HepG2 (cell line): ENCODE data around the gene RPS14. TPM values are rescaled to one million over a fixed set of nuclear protein-coding genes. Genes with fewer than 3 reads are reported as not detected.

Experiments used
- KDM5B ChIP-seq: sonication (generic); formaldehyde crosslinking; IDR thresholded peaks from 2 replicates; pipeline ENCODE4 v1.4.0; 2020; ENCODE audit warnings: missing genetic modification reagents, mild to moderate bottlenecking, borderline replicate concordance
- MAF1 ChIP-seq: sonication (generic); formaldehyde crosslinking; IDR thresholded peaks from 2 replicates; pipeline ENCODE4 v1.5.0; 2020; ENCODE audit warnings: missing genetic modification reagents, borderline replicate concordance
- MLLT10 ChIP-seq: sonication (generic); formaldehyde crosslinking; IDR thresholded peaks from 2 replicates; pipeline ENCODE4 v1.4.0; 2020; ENCODE audit warnings: missing genetic modification reagents
- NONO ChIP-seq, 2 experiments: fragments of 450-650 bp in 1 of 2; sonication (generic) in 1 of 2; formaldehyde crosslinking in 1 of 2; IDR thresholded peaks in 1 of 2; conservative IDR thresholded peaks in 1 of 2; 2 replicates each; pipeline versions ENCODE4 v1.6.1 to v1.8.0; 2017 to 2022; ENCODE audit warnings: mild to moderate bottlenecking in 1 of 2, missing genetic modification reagents in 1 of 2, moderate library complexity in 1 of 2
- RORA ChIP-seq: sonication (generic); formaldehyde crosslinking; IDR thresholded peaks from 2 replicates; pipeline ENCODE4 v1.5.0; 2020; ENCODE audit warnings: mild to moderate bottlenecking, missing genetic modification reagents, moderate library complexity
- TCF12 ChIP-seq, 2 experiments: fragments of 450-650 bp in 1 of 2; sonication (generic) in 1 of 2; formaldehyde crosslinking in 1 of 2; IDR thresholded peaks; 2 replicates each; pipeline versions ENCODE4 v1.6.1 to v1.8.0; 2017 to 2022; ENCODE audit warnings: antibody characterized with exemption in 1 of 2, mild to moderate bottlenecking in 1 of 2, missing genetic modification reagents in 1 of 2, moderate library complexity in 1 of 2
- TEAD2 ChIP-seq: sonication (generic); formaldehyde crosslinking; IDR thresholded peaks from 2 replicates; pipeline ENCODE4 v1.9.0; 2021; ENCODE audit warnings: missing genetic modification reagents
- ZBTB21 ChIP-seq: sonication (generic); formaldehyde crosslinking; IDR thresholded peaks from 2 replicates; pipeline ENCODE4 v1.4.0; 2020; ENCODE audit warnings: missing genetic modification reagents
- ZFP90 ChIP-seq: sonication (generic); formaldehyde crosslinking; IDR thresholded peaks from 2 replicates; pipeline ENCODE4 v1.8.0; 2022; ENCODE audit warnings: missing genetic modification reagents, mild to moderate bottlenecking, inconsistent platforms, borderline replicate concordance
- ZKSCAN5 ChIP-seq: sonication (generic); formaldehyde crosslinking; IDR thresholded peaks from 2 replicates; pipeline ENCODE4 v1.5.1; 2020; ENCODE audit warnings: mild to moderate bottlenecking, missing genetic modification reagents
- ZNF17 ChIP-seq: sonication (generic); formaldehyde crosslinking; IDR thresholded peaks from 2 replicates; pipeline ENCODE4 v1.5.0; 2020; ENCODE audit warnings: mild to moderate bottlenecking, missing genetic modification reagents
- ZNF550 ChIP-seq: sonication (generic); formaldehyde crosslinking; IDR thresholded peaks from 2 replicates; pipeline ENCODE4 v1.4.0; 2020; ENCODE audit warnings: mild to moderate bottlenecking, missing genetic modification reagents, borderline replicate concordance
- ZNF556 ChIP-seq: sonication (generic); formaldehyde crosslinking; IDR thresholded peaks from 2 replicates; pipeline ENCODE4 v1.4.0; 2020; ENCODE audit warnings: mild to moderate bottlenecking, missing genetic modification reagents, borderline replicate concordance
- ZNF776 ChIP-seq: sonication (generic); formaldehyde crosslinking; IDR thresholded peaks from 2 replicates; pipeline ENCODE4 v1.4.0; 2020; ENCODE audit warnings: mild to moderate bottlenecking, missing genetic modification reagents
- ZNF790 ChIP-seq: sonication (generic); formaldehyde crosslinking; IDR thresholded peaks from 2 replicates; pipeline ENCODE4 v1.8.0; 2022; ENCODE audit warnings: missing genetic modification reagents, mild to moderate bottlenecking, borderline replicate concordance
- ZNF83 ChIP-seq: sonication (generic); formaldehyde crosslinking; IDR thresholded peaks from 2 replicates; pipeline ENCODE4 v1.4.0; 2020; ENCODE audit warnings: missing genetic modification reagents, mild to moderate bottlenecking, borderline replicate concordance
- ZNF850 ChIP-seq: sonication (generic); formaldehyde crosslinking; conservative IDR thresholded peaks from 2 replicates; pipeline ENCODE4 v1.9.0; 2021; ENCODE audit warnings: mild to moderate bottlenecking, missing genetic modification reagents
- polyA plus RNA-seq, 8 experiments: library from polyadenylated mRNA; depleted of rRNA in 3 of 8; stranded (reverse) in 7 of 8; unstranded in 1 of 8; fragments of >200 nt; fragmentation: Illumina TruSeq in 4 of 8; extraction: Trizol in 4 of 8; gene quantifications; 2 replicates each; pipeline versions ENCODE4 v1.2.1 to v1.2.3, GENCODE V29; 2011 to 2016; ENCODE audit warnings: low read depth in 4 of 8, missing spikeins in 1 of 8, mixed read lengths in 1 of 8; ENCODE audit not compliant: insufficient read depth in 1 of 8
- total RNA-seq, 5 experiments: library from RNA; depleted of rRNA; stranded (reverse); fragments of >200 nt; fragmentation: Illumina TruSeq; extraction: Trizol; gene quantifications; 2 replicates each; pipeline ENCODE4 v1.2.3, GENCODE V29; 2016; ENCODE audit warnings: low read depth in 1 of 5
- TF ChIP-seq, protein P1 (sequence below): sonication (generic); formaldehyde crosslinking; IDR thresholded peaks from 2 replicates; pipeline ENCODE4 v1.5.0; 2020; ENCODE audit warnings: mild to moderate bottlenecking, missing genetic modification reagents, borderline replicate concordance
- TF ChIP-seq, protein P2 (sequence below): sonication (generic); formaldehyde crosslinking; IDR thresholded peaks from 2 replicates; pipeline ENCODE4 v1.8.1; 2022; ENCODE audit warnings: mild to moderate bottlenecking, missing genetic modification reagents
- TF ChIP-seq, protein P3 (sequence below): sonication (generic); formaldehyde crosslinking; IDR thresholded peaks from 2 replicates; pipeline ENCODE4 v1.4.0; 2020; ENCODE audit warnings: missing genetic modification reagents, mild to moderate bottlenecking, borderline replicate concordance

The RPS14 gene
- total and polyA plus RNA-seq, 2 of the 13 experiments (the other 11 are each of a cell fraction or from before 2014, with no cell fraction given): 2,116 to 3,295 TPM

DNA sequence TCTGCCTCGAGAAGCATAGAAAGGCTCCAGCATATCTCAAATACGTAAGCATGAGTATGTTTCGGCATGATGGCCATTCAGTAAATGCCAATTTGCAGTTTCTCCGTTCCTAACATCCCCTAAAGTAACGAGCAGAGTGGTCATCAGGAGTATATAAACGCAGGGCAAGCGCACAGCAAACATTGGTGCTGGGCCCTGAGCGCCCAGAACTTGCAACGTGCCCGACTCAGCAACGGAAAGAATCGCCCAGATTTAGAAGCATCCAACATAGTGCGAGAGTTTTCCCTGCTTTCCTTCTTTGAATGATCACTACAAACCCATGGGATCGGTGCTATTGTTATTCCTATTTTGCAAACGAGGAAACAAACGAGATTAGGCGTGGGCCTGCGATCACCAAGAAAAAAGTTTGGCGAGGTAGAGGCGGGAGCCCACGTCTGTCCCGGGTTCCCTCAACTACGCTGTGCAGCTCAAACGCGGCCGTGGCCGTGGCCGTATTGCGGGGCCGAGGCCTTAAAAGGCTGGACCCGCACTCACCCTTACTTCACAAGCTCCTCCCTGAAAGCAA is 505 bp downstream of the RPS14 start (continued):
- TF ChIP-seq, protein P1, sequence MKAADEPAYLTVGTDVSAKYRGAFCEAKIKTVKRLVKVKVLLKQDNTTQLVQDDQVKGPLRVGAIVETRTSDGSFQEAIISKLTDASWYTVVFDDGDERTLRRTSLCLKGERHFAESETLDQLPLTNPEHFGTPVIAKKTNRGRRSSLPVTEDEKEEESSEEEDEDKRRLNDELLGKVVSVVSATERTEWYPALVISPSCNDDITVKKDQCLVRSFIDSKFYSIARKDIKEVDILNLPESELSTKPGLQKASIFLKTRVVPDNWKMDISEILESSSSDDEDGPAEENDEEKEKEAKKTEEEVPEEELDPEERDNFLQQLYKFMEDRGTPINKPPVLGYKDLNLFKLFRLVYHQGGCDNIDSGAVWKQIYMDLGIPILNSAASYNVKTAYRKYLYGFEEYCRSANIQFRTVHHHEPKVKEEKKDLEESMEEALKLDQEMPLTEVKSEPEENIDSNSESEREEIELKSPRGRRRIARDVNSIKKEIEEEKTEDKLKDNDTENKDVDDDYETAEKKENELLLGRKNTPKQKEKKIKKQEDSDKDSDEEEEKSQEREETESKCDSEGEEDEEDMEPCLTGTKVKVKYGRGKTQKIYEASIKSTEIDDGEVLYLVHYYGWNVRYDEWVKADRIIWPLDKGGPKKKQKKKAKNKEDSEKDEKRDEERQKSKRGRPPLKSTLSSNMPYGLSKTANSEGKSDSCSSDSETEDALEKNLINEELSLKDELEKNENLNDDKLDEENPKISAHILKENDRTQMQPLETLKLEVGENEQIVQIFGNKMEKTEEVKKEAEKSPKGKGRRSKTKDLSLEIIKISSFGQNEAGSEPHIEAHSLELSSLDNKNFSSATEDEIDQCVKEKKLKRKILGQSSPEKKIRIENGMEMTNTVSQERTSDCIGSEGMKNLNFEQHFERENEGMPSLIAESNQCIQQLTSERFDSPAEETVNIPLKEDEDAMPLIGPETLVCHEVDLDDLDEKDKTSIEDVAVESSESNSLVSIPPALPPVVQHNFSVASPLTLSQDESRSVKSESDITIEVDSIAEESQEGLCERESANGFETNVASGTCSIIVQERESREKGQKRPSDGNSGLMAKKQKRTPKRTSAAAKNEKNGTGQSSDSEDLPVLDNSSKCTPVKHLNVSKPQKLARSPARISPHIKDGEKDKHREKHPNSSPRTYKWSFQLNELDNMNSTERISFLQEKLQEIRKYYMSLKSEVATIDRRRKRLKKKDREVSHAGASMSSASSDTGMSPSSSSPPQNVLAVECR (CRISPR knock-in tag): no peak
- TF ChIP-seq MAF1 (CRISPR knock-in tag): no peak
- no peak for TF ChIP-seq ZNF850 (CRISPR knock-in tag)
- no peak for TF ChIP-seq ZNF17 (CRISPR knock-in tag)
- TF ChIP-seq, protein P2, sequence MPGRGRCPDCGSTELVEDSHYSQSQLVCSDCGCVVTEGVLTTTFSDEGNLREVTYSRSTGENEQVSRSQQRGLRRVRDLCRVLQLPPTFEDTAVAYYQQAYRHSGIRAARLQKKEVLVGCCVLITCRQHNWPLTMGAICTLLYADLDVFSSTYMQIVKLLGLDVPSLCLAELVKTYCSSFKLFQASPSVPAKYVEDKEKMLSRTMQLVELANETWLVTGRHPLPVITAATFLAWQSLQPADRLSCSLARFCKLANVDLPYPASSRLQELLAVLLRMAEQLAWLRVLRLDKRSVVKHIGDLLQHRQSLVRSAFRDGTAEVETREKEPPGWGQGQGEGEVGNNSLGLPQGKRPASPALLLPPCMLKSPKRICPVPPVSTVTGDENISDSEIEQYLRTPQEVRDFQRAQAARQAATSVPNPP: no peak
- TF ChIP-seq ZNF83 (CRISPR knock-in tag): 0 out of 2 replicates have a peak, but pooled peaks have one; percentile 0
- TF ChIP-seq ZFP90 (CRISPR knock-in tag): 0 out of 2 replicates have a peak, but pooled peaks have one; percentile 23
- TF ChIP-seq ZKSCAN5 (CRISPR knock-in tag): no peak
- TF ChIP-seq TEAD2 (CRISPR knock-in tag): no peak
- TF ChIP-seq, protein P3, sequence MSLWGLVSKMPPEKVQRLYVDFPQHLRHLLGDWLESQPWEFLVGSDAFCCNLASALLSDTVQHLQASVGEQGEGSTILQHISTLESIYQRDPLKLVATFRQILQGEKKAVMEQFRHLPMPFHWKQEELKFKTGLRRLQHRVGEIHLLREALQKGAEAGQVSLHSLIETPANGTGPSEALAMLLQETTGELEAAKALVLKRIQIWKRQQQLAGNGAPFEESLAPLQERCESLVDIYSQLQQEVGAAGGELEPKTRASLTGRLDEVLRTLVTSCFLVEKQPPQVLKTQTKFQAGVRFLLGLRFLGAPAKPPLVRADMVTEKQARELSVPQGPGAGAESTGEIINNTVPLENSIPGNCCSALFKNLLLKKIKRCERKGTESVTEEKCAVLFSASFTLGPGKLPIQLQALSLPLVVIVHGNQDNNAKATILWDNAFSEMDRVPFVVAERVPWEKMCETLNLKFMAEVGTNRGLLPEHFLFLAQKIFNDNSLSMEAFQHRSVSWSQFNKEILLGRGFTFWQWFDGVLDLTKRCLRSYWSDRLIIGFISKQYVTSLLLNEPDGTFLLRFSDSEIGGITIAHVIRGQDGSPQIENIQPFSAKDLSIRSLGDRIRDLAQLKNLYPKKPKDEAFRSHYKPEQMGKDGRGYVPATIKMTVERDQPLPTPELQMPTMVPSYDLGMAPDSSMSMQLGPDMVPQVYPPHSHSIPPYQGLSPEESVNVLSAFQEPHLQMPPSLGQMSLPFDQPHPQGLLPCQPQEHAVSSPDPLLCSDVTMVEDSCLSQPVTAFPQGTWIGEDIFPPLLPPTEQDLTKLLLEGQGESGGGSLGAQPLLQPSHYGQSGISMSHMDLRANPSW: 0 out of 2 replicates have a peak, but pooled peaks have one; percentile 11
- TF ChIP-seq RORA (CRISPR knock-in tag): peak; percentile 28; the same call in 1 of the 2 replicates
- TF ChIP-seq NONO (IDR thresholded peaks at IDR 0.05): no peak
- TF ChIP-seq NONO (CRISPR knock-in tag; conservative IDR thresholded peaks at IDR 0.05): no peak
- no peak for TF ChIP-seq ZBTB21
- TF ChIP-seq MLLT10 (CRISPR knock-in tag): peak; percentile 33; the same call in 1 of the 2 replicates
- no peak for TF ChIP-seq KDM5B (CRISPR knock-in tag)
- TF ChIP-seq TCF12 (IDR thresholded peaks at IDR 0.05): no peak
- TF ChIP-seq TCF12 (CRISPR knock-in tag; IDR thresholded peaks at IDR 0.05): no peak
- TF ChIP-seq ZNF790 (CRISPR knock-in tag): 0 out of 2 replicates have a peak, but pooled peaks have one; percentile 47
- peak; percentile 13; the same call in 1 of the 2 replicates for TF ChIP-seq ZNF550 (CRISPR knock-in tag)
- no peak for TF ChIP-seq ZNF776 (CRISPR knock-in tag)
- TF ChIP-seq ZNF556 (CRISPR knock-in tag): 0 out of 2 replicates have a peak, but pooled peaks have one; percentile 1
- TF ChIP-seq, all 625 proteins: peak for 27
